Mesothelial cell of epicardium (in vitro differentiated cells): Measurements from ENCODE around the gene ELP1. TPM values are rescaled to one million over a fixed set of nuclear protein-coding genes. Genes with fewer than 3 reads are reported as not detected.

Source experiments
- DNase-seq, 2 experiments: peaks; one replicate each; pipeline ENCODE4 v3.0.0; 2021; ENCODE audit warnings: low spot score in 2 of 2; ENCODE audit not compliant: unreplicated experiment in 2 of 2
- H3K27ac Mint-ChIP-seq: 2 replicates; pipeline ENCODE4 v1.8.0; 2021; ENCODE audit warnings: mixed read lengths
- H3K27me3 Mint-ChIP-seq: 2 replicates; pipeline ENCODE4 v1.8.0; 2021; ENCODE audit warnings: low read depth, mixed read lengths
- H3K36me3 Mint-ChIP-seq: 2 replicates; pipeline ENCODE4 v1.8.0; 2021; ENCODE audit warnings: mixed read lengths
- H3K4me1 Mint-ChIP-seq: 2 replicates; pipeline ENCODE4 v1.8.0; 2021; ENCODE audit warnings: mixed read lengths
- H3K4me3 Mint-ChIP-seq: 2 replicates; pipeline ENCODE4 v1.8.0; 2021; ENCODE audit warnings: mild to moderate bottlenecking, moderate library complexity, mixed read lengths
- H3K9me3 Mint-ChIP-seq: 2 replicates; pipeline ENCODE4 v1.8.0; 2021; ENCODE audit warnings: mixed read lengths
- total RNA-seq: library from RNA; stranded (reverse); gene quantifications from 3 replicates; pipeline ENCODE4 v1.2.1, GENCODE V29; 2021
- TF ChIP-seq, protein P1 (sequence below): fragments of 200-600 bp; sonication (generic); IDR thresholded peaks from one replicate; pipeline ENCODE4 v1.5.0; 2021; ENCODE audit warnings: antibody characterized with exemption; ENCODE audit not compliant: unreplicated experiment

The ELP1 gene
- total RNA-seq, 1 donor from 2014 or later, result 31.0 TPM

DNA sequence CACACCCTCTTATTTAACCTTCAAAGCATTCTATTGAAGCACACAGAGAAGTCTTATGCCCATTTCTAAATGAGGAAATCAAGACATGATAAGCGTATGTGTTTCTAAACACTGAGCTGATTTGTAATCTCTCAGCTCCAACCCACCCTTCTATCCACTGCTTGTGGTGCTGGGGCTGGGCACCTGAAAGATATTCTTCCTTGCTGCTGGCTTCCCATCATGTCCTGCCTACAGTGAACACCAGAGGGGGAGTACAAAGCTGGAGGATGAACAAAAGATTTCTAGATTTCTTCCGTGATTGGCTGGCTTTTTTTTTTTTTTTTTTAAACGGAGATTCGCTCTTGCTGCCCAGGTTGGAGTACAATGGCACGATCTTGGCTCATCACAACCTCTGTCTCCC lies 57.5 kb downstream of the ELP1 start:
- H3K27me3 Mint-ChIP-seq, result no peaks in the 10 kb centered on the region
- H3K4me1 Mint-ChIP-seq, result no peaks in the 10 kb centered on the region
- no peak overlapping the region for H3K4me3 Mint-ChIP-seq
- peaks cover 63% of the 10 kb centered on the region for H3K36me3 Mint-ChIP-seq
- no peak for DNase-seq
- H3K27ac Mint-ChIP-seq, result no peak overlapping the region
- H3K9me3 Mint-ChIP-seq, result peaks cover 7% of the 10 kb centered on the region
- TF ChIP-seq, protein P1, sequence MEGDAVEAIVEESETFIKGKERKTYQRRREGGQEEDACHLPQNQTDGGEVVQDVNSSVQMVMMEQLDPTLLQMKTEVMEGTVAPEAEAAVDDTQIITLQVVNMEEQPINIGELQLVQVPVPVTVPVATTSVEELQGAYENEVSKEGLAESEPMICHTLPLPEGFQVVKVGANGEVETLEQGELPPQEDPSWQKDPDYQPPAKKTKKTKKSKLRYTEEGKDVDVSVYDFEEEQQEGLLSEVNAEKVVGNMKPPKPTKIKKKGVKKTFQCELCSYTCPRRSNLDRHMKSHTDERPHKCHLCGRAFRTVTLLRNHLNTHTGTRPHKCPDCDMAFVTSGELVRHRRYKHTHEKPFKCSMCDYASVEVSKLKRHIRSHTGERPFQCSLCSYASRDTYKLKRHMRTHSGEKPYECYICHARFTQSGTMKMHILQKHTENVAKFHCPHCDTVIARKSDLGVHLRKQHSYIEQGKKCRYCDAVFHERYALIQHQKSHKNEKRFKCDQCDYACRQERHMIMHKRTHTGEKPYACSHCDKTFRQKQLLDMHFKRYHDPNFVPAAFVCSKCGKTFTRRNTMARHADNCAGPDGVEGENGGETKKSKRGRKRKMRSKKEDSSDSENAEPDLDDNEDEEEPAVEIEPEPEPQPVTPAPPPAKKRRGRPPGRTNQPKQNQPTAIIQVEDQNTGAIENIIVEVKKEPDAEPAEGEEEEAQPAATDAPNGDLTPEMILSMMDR, result no peak

DNA sequence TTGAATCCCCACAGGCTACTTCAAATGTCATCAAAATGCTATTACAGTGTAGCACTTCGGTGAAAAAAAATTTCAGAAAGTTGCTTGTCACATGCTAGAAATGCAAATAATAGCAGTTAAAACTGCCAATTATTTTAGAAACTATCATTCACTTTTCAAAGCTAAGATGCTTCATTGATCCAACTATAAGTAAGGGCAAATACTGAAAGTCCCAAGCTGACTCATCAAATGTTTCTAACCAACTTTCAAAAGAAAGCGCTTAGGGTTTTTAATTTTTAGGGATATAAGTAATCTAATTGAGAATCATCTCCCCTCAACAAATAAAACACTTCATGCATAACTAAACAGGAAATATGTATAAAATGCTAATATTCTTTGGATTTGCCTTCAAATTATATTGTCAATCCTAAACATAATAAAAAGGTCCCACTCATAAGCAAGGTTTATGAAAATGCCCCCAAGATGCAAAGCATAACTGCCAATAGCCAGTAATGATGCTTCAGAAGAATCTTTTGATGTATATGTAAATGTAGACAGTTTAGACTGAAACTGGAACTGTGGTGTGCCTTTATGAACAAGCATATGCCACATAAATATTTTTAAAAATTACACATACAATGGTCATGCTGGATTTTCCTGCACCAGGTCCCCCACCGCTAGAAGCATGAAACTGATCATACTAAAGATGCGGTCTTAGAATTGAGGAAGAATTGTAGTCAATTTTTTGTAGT lies 59.7 kb downstream of the ELP1 start:
- Mint-ChIP-seq H3K27ac (no peak overlapping the region), H3K4me3 (no peak overlapping the region), H3K36me3 (peaks cover 75% of the 10 kb centered on the region), H3K4me1 (no peaks in the 10 kb centered on the region), H3K9me3 (peaks cover 15% of the 10 kb centered on the region), H3K27me3 (no peaks in the 10 kb centered on the region)
- TF ChIP-seq, protein P1, result no peak
- DNase-seq, result no peak

DNA sequence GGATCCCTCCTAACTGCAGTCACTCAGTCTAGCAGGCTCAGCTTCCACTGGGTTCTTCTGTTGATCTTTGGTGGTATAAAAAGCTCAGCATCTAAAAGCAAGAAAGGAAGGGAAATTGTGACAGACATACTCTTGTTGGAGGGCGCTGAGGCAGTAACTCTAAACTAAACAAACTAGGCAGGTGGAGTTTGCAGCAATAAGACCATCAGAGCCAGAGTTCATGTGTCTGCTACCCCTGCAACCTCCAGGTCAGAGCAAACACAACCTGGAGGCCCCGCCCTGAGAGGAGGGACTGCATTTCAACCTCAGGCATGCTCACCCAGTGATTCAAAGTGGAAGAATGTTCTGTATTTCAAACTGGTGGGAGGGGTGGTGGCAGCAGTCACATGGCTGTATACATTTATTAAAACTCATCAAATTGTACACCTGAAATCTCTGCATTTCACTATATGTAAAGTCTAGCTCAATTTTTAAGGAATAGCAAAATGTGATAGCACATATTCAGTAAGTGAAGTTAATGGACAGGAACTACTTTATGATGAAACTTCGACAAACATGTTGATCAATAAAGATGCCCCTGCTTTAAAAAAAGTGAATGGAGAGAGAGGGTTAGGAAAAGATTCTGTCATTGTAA lies 64.7 kb downstream of the ELP1 start:
- peaks cover 53% of the 10 kb centered on the region for H3K36me3 Mint-ChIP-seq
- H3K9me3 Mint-ChIP-seq, result peaks cover 15% of the 10 kb centered on the region
- TF ChIP-seq, protein P1, result no peak
- H3K4me1 Mint-ChIP-seq, result no peaks in the 10 kb centered on the region
- no peak overlapping the region for H3K27ac Mint-ChIP-seq
- H3K27me3 Mint-ChIP-seq, result no peaks in the 10 kb centered on the region
- no peak for DNase-seq
- H3K4me3 Mint-ChIP-seq, result no peak overlapping the region

DNA sequence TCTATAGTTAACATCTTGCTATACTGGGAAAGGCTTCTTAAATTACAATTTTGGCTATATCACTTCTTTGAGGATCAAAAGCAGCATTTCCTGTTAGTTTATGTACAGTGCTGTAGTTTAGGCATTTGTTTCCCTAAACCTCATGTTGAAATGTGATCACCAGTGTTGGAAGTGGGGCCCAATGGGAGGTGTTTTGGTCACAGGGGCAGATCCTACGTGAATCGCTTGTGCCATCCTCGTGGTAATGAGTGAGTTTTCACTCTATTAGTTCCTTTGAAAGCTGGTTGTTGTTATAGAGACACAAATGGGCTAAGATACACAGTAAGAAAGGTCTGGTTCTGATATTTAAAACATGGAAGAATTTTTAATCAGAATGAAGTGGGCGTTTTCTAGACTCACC lies 66.1 kb downstream of the ELP1 start:
- H3K36me3 Mint-ChIP-seq, result peaks cover 44% of the 10 kb centered on the region
- DNase-seq, result no peak
- no peak overlapping the region for H3K4me3 Mint-ChIP-seq
- TF ChIP-seq, protein P1, result no peak
- H3K27me3 Mint-ChIP-seq, result no peaks in the 10 kb centered on the region
- no peak overlapping the region for H3K27ac Mint-ChIP-seq
- peaks cover 15% of the 10 kb centered on the region for H3K9me3 Mint-ChIP-seq
- no peaks in the 10 kb centered on the region for H3K4me1 Mint-ChIP-seq

DNA sequence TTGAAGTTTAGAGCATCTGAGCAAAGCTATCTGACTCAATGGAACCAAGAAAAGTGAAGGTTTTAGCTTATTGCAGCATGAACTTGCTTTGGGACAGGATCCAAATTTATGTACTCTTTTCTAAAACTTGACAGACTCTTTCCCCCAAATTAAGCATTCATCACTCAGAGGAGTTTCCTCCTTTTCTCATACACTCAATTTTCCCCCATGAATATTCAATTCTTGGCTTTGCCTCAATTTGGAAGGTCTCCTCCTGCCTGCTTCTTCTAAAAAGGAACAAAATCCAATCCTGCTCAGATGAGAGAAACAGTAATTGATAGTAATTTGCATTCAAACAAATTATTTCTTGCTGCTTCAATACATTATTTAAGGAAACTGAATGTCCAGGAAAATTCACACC lies 66.8 kb downstream of the ELP1 start:
- H3K36me3 Mint-ChIP-seq, result peaks cover 42% of the 10 kb centered on the region

More for the DNA sequence above, 66.8 kb downstream of the ELP1 start:
- TF ChIP-seq, protein P1, result no peak
- no peak overlapping the region for H3K27ac Mint-ChIP-seq
- no peaks in the 10 kb centered on the region for H3K4me1 Mint-ChIP-seq
- no peak overlapping the region for H3K4me3 Mint-ChIP-seq
- DNase-seq, result no peak
- H3K9me3 Mint-ChIP-seq, result peaks cover 15% of the 10 kb centered on the region
- H3K27me3 Mint-ChIP-seq, result no peaks in the 10 kb centered on the region
